ENCODE measurements around the gene HSPB3.

The HSPB3 gene

GRCh38 chr5:54491326-54491725, 35.8 kb downstream of the HSPB3 start:
- no peak for TF ChIP-seq CTCF (conservative IDR thresholded peaks at IDR 0.05; ENCODE audit: low read depth, low read length)
- no peak overlapping the region for H3K4me3 ChIP-seq (ENCODE audit: low read depth, low read length)
- no peak for DNase-seq (ENCODE audit: low read depth)

- TF ChIP-seq CTCF (conservative IDR thresholded peaks at IDR 0.05; ENCODE audit: low read depth, low read length), result no peak
- peak; percentile 38 for DNase-seq (ENCODE audit: low read depth)
- H3K4me3 ChIP-seq (ENCODE audit: low read depth, low read length), result no peak overlapping the region
Measured at GRCh38 chr5:54492178-54492577, 36.7 kb downstream of the HSPB3 start.

- TF ChIP-seq CTCF (conservative IDR thresholded peaks at IDR 0.05; ENCODE audit: low read depth, low read length), result no peak
- DNase-seq (ENCODE audit: low read depth), result no peak
- no peak overlapping the region for H3K4me3 ChIP-seq (ENCODE audit: low read depth, low read length)
Measured at GRCh38 chr5:54495027-54495426, 39.5 kb downstream of the HSPB3 start.
